A673 (cell line): ENCODE measurements around the gene TEX261. TPM values are rescaled to one million over a fixed set of nuclear protein-coding genes. Genes with fewer than 3 reads are reported as not detected.
"Not testable (repeated sequence)": the region's sequence is repeated elsewhere in the genome, so short reads cannot be mapped to it uniquely, and the experiment has no call there.

Source experiments
- BruUV-seq: library from RNA; stranded (reverse); fragments of 400-500 nt; replicated peaks from 2 replicates; lab custom pipeline; 2021; lab: Mats Ljungman, UMichigan
- CTCF ChIA-PET: fragments of 300-600 bp; sonication (Branson Sonifier 250); formaldehyde crosslinking; loops from one replicate; lab custom pipeline; 2022; ENCODE audit warnings: antibody characterized with exemption; lab: Charles Lee
- POLR2A ChIA-PET: fragments of 300-600 bp; sonication (Branson Sonifier 250); formaldehyde crosslinking; loops from one replicate; lab custom pipeline; 2022; ENCODE audit warnings: antibody characterized with exemption; ENCODE audit not compliant: low non-redundant PET; lab: Charles Lee
- DNase-seq: peaks from one replicate; pipeline ENCODE4 v3.0.0-alpha.2; 2015; ENCODE audit warnings: low spot score
- H3K27ac ChIP-seq: fragments of 200-600 bp; sonication (generic); 2 replicates; pipeline ENCODE4 v1.5.1; 2016; ENCODE audit warnings: mixed run types, low read depth, mild to moderate bottlenecking, mixed read lengths, antibody characterized with exemption, low read length; ENCODE audit not compliant: poor library complexity, severe bottlenecking
- H3K27me3 ChIP-seq: fragments of 200-600 bp; sonication (generic); replicated peaks from 2 replicates; pipeline ENCODE4 v1.6.1; 2017; ENCODE audit warnings: mixed run types, low read depth, mild to moderate bottlenecking, mixed read lengths, antibody characterized with exemption, low read length; ENCODE audit not compliant: insufficient read depth, poor library complexity
- H3K36me3 ChIP-seq: fragments of 200-600 bp; sonication (generic); 2 replicates; pipeline ENCODE4 v1.6.1; 2016; ENCODE audit warnings: mixed run types, mild to moderate bottlenecking, mixed read lengths, antibody characterized with exemption, low read length; ENCODE audit not compliant: insufficient read depth, poor library complexity, severe bottlenecking
- H3K4me1 ChIP-seq: fragments of 200-600 bp; sonication (generic); 2 replicates; pipeline ENCODE4 v1.6.1; 2017; ENCODE audit warnings: mixed run types, mild to moderate bottlenecking, mixed read lengths, antibody characterized with exemption, low read length; ENCODE audit not compliant: insufficient read depth, poor library complexity, severe bottlenecking
- H3K4me3 ChIP-seq: fragments of 200-600 bp; sonication (generic); 2 replicates; pipeline ENCODE4 v1.5.1; 2016; ENCODE audit warnings: low read depth, mixed run types, mild to moderate bottlenecking, mixed read lengths, low read length; ENCODE audit not compliant: poor library complexity, severe bottlenecking
- H3K9me3 ChIP-seq: fragments of 200-600 bp; sonication (generic); 2 replicates; pipeline ENCODE4 v1.6.1; 2016; ENCODE audit warnings: mixed run types, low read depth, mild to moderate bottlenecking, mixed read lengths, antibody characterized with exemption, low read length; ENCODE audit not compliant: poor library complexity, severe bottlenecking
- CTCF ChIP-seq: fragments of 300-800, 200-600 bp; sonication (generic); conservative IDR thresholded peaks from 2 replicates; pipeline ENCODE4 v1.5.1; 2017; ENCODE audit warnings: low read depth, mild to moderate bottlenecking, antibody characterized with exemption, low read length, moderate library complexity, mixed read lengths
- EZH2 ChIP-seq: fragments of 200-600 bp; sonication (generic); IDR thresholded peaks from 2 replicates; pipeline ENCODE4 v1.6.1; 2017; ENCODE audit warnings: borderline replicate concordance, low read depth, mild to moderate bottlenecking, mixed read lengths, antibody characterized with exemption, low read length; ENCODE audit not compliant: poor library complexity, severe bottlenecking
- intact Hi-C: fragments of 100-400 bp; cut with micrococcal nuclease; formaldehyde crosslinking; loops from one replicate; pipeline ENCODE4 v1.10.0; 2022; ENCODE audit not compliant: unreplicated experiment
- total RNA-seq: library from RNA; stranded (reverse); gene quantifications from 2 replicates; pipeline ENCODE4 v1.2.3, GENCODE V29; 2021

TEX261 gene
- total RNA-seq, 1 experiment from 2014 or later = 60.9 TPM

- H3K36me3 ChIP-seq = no peaks in the 10 kb centered on the region
- TF ChIP-seq EZH2 = no peak
- peak; percentile 96 for TF ChIP-seq CTCF
- H3K9me3 ChIP-seq = no peaks in the 10 kb centered on the region
- H3K4me1 ChIP-seq = no peaks in the 10 kb centered on the region
- DNase-seq = peak; percentile 73
- no peaks in the 10 kb centered on the region for H3K27me3 ChIP-seq
- intact Hi-C loops = no loop called here
- ChIA-PET CTCF (interaction anchor here (0.6 to 1.1 kb wide), 4 partner anchors 16 to 697 kb away, joined by 3 to 8 read pairs (median 4); partner anchors contain the start of gene ANKRD53), POLR2A (no interaction called here)
- H3K27ac ChIP-seq = no peak overlapping the region
- peak overlapping the region; percentile 17 for H3K4me3 ChIP-seq
- no TSS peak for BruUV-seq
Measured at GRCh38 chr2:71000780-71001591, 6.3 kb upstream of the TEX261 start.

- POLR2A ChIA-PET, H3K4me3 ChIP-seq, intact Hi-C loops, BruUV-seq, H3K4me1 ChIP-seq, H3K36me3 ChIP-seq, H3K27ac ChIP-seq, DNase-seq, CTCF ChIA-PET, H3K9me3 ChIP-seq, H3K27me3 ChIP-seq: not testable (repeated sequence)
Measured at GRCh38 chr2:70999931-71000330, 5.3 kb upstream of the TEX261 start.

- ChIA-PET POLR2A (no interaction called here), CTCF (no interaction called here)
- no TSS peak for BruUV-seq
- no peaks in the 10 kb centered on the region for H3K27me3 ChIP-seq
- no peaks in the 10 kb centered on the region for H3K4me1 ChIP-seq
- no peaks in the 10 kb centered on the region for H3K36me3 ChIP-seq
- no peak for DNase-seq
- intact Hi-C loops = no loop called here
- TF ChIP-seq CTCF (no peak), EZH2 (no peak)
- H3K4me3 ChIP-seq = no peak overlapping the region
- H3K9me3 ChIP-seq = no peaks in the 10 kb centered on the region
- no peak overlapping the region for H3K27ac ChIP-seq
Measured at GRCh38 chr2:70999362-70999761, 4.7 kb upstream of the TEX261 start.

GRCh38 chr2:70998885-70999284 is 4.2 kb upstream of the TEX261 start:
- DNase-seq, H3K36me3 ChIP-seq, POLR2A ChIA-PET, H3K4me1 ChIP-seq, CTCF ChIA-PET, H3K27ac ChIP-seq, BruUV-seq, H3K4me3 ChIP-seq, intact Hi-C loops, H3K9me3 ChIP-seq, H3K27me3 ChIP-seq: not testable (repeated sequence)
